ENCODE results near the gene GMNC.

Gene GMNC

DNA sequence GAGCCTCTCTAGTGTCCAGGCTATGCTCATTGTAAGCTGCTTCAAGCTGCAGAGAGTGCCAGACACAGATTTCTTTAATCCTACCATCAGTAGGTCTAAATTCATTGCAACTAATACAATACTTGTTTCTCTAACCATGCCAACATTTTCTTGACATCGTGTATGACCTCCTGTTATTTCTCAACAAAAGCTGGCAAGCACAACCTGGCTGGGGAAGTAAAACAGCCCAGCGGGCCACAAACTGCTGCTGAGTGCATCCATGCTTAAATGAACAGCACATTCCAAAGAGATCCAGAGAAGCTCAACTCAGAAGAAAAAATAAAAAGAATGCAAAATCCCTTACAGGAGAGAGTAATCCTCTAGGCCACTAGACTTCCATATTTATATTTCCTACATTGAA is 36.5 kb downstream of the GMNC start:
- no peak overlapping the region for H3K4me3 ChIP-seq (replicated peaks in 1 of 2; ENCODE audit: low read depth in 2 of 2, low read length in 2 of 2)
- TF ChIP-seq, protein P1, sequence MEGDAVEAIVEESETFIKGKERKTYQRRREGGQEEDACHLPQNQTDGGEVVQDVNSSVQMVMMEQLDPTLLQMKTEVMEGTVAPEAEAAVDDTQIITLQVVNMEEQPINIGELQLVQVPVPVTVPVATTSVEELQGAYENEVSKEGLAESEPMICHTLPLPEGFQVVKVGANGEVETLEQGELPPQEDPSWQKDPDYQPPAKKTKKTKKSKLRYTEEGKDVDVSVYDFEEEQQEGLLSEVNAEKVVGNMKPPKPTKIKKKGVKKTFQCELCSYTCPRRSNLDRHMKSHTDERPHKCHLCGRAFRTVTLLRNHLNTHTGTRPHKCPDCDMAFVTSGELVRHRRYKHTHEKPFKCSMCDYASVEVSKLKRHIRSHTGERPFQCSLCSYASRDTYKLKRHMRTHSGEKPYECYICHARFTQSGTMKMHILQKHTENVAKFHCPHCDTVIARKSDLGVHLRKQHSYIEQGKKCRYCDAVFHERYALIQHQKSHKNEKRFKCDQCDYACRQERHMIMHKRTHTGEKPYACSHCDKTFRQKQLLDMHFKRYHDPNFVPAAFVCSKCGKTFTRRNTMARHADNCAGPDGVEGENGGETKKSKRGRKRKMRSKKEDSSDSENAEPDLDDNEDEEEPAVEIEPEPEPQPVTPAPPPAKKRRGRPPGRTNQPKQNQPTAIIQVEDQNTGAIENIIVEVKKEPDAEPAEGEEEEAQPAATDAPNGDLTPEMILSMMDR (IDR thresholded peaks at IDR 0.05; ENCODE audit: low read depth, low read length) = no peak
- DNase-seq (ENCODE audit: low read depth in 2 of 2) = peak in 1 of 2 donors; percentile 2

DNA sequence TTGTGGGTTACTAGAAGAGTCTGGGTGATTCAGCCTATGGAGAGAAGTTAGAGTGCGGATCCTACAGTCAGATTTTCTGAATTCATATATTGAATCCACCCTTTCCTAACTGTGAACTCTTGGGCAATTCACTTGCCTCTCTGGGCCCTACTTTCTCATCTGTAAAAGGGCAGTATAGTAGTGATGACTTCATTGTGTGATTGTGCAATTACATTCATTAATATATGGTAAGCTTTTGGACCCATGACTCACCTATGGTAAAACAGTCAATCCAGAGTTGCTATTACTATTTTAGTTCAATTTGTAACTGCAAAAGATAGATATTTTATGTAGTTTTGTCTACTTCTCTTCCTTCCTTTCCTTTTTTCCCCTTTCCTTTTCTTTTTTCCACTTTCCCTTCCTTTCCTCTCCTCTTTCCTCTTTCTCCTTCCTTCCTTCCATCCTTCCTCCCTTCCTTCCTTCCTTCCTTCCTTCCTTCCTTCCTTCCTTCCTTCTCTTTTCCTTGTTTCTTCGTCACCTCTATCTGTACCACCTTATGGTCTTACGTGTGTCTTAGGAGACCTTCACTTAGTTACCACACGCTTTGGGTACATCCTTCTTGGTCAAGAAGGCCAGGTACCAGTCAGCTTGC is 37.0 kb downstream of the GMNC start:
- peak in 1 of 2 donors; percentile 22 for DNase-seq (ENCODE audit: low read depth in 2 of 2)
- H3K4me3 ChIP-seq (replicated peaks in 1 of 2; ENCODE audit: low read depth in 2 of 2, low read length in 2 of 2) = no peak overlapping the region
- TF ChIP-seq, protein P1 (IDR thresholded peaks at IDR 0.05; ENCODE audit: low read depth, low read length) = no peak

DNA sequence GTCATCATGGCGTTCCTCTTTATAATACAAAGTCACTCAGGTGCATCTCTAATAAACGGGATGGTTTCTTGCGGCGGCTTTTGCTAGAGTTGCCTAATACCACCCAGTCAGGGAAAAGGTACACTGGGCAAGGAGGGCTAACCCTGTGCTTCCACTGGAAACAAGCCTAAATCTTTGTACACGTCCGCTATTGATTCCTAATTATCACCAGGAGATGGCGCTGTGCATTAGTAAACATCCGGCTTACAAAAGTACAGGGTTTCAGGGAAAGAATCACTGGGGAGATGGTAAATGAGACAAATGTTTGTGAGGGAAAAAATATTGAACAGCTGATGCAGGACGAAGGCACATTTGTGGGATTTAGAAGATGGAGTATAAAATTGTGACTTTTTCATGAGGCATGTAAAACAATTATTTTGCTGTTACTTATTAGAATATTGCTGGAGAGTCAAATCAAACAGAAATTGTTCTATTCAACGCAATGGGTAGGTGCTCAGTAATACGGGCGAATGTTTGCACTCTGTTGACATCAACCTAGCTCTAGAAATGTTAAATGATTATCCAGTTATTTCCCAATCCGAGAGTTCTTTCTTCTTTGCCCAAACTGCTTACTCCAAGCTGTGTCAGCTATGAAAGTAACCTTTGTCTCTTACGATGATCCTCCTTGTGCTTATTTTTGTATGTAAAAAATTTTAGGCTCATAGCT is 50.6 kb downstream of the GMNC start:
- no peak overlapping the region for H3K4me3 ChIP-seq (replicated peaks in 1 of 2; ENCODE audit: low read depth in 2 of 2, low read length in 2 of 2)
- peak; percentile 71 to 83 for DNase-seq (ENCODE audit: low read depth in 2 of 2)
- TF ChIP-seq, protein P1 (IDR thresholded peaks at IDR 0.05; ENCODE audit: low read depth, low read length) = peak; percentile 72

GRCh38 chr3:190810957-190811356 is 51.5 kb downstream of the GMNC start:
- H3K4me3 ChIP-seq (replicated peaks in 1 of 2; ENCODE audit: low read depth in 2 of 2, low read length in 2 of 2) = no peak overlapping the region
- TF ChIP-seq, protein P1 (IDR thresholded peaks at IDR 0.05; ENCODE audit: low read depth, low read length) = no peak
- no peak for DNase-seq (ENCODE audit: low read depth in 2 of 2)

- TF ChIP-seq, protein P1 (IDR thresholded peaks at IDR 0.05; ENCODE audit: low read depth, low read length) = no peak
- H3K4me3 ChIP-seq (replicated peaks in 1 of 2; ENCODE audit: low read depth in 2 of 2, low read length in 2 of 2) = no peak overlapping the region
- DNase-seq (ENCODE audit: low read depth in 2 of 2) = no peak
Observed at GRCh38 chr3:190809351-190809750, 53.1 kb downstream of the GMNC start.

DNA sequence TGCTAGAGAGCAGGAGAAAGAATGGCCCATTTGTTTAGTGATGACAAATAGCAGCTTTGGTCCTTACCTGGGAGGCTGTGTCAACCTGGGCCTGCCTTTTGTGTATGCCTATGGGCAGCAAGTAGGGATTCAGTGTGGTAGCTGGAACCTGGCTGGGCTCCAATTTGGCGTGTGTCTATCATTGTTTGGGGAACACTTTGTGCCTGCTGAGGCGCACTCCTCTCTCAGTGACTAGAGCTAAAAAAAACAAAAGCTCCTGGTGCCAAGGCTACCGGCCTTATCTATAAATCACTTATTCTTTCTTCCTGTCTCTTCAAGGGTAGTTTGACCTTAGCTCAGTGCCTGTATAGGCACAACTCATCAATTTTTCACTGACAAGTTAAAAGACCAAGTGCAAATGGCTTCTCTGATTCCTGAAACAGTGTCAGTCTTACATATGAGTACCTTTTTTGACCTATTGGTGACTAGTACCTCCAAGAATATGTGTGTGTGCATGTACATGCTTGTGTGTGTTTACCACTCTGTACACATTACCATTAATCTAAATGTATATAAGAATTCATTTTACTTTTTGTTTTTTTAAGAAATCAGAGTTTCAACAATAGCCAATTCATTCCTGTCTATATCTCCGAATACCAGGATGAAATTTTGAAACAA is 54.6 kb downstream of the GMNC start:
- TF ChIP-seq, protein P1 (IDR thresholded peaks at IDR 0.05; ENCODE audit: low read depth, low read length) = no peak
- DNase-seq (ENCODE audit: low read depth in 2 of 2) = peak; percentile 27 to 35
- H3K4me3 ChIP-seq (replicated peaks in 1 of 2; ENCODE audit: low read depth in 2 of 2, low read length in 2 of 2) = no peak overlapping the region

All from cardiac fibroblast (primary cell).